NCI-H345 (cell line): ENCODE data around the gene ABCG2.

Experiments used
- DNase-seq: peaks from one replicate; lab custom pipeline; 2025; lab: John Stamatoyannopoulos, UW

The ABCG2 gene

GRCh38 chr4:88158489-88159228 is at the start of gene ABCG2:
Gene ABCG2 (minus strand): TSS chr4:88158639. CDS start chr4:88139995, 18,644 bp downstream.
- peak; percentile 25 for DNase-seq

GRCh38 chr4:88208156-88208555 is 49.7 kb upstream of the ABCG2 start:
- no peak for DNase-seq

- DNase-seq, result no peak
Measured at GRCh38 chr4:88207171-88207570, 48.7 kb upstream of the ABCG2 start.

- DNase-seq, result no peak
Measured at GRCh38 chr4:88204882-88205281, 46.4 kb upstream of the ABCG2 start.

GRCh38 chr4:88202443-88202842 is 44.0 kb upstream of the ABCG2 start:
- no peak for DNase-seq

GRCh38 chr4:88200186-88200585 is 41.7 kb upstream of the ABCG2 start:
- no peak for DNase-seq

- DNase-seq, result no peak
Measured at GRCh38 chr4:88196523-88197185, 38.2 kb upstream of the ABCG2 start.

GRCh38 chr4:88196013-88196365 is 37.5 kb upstream of the ABCG2 start:
- no peak for DNase-seq

- no peak for DNase-seq
Measured at GRCh38 chr4:88195328-88196012, 37.0 kb upstream of the ABCG2 start.

GRCh38 chr4:88191404-88191803 is 33.0 kb upstream of the ABCG2 start:
- no peak for DNase-seq

- no peak for DNase-seq
Measured at GRCh38 chr4:88189881-88190585, 31.6 kb upstream of the ABCG2 start.

- no peak for DNase-seq
Measured at GRCh38 chr4:88189418-88189738, 30.9 kb upstream of the ABCG2 start.

GRCh38 chr4:88188738-88189417 is 30.4 kb upstream of the ABCG2 start:
- no peak for DNase-seq

- no peak for DNase-seq
Measured at GRCh38 chr4:88187766-88188165, 29.3 kb upstream of the ABCG2 start.

GRCh38 chr4:88185906-88186305 is 27.5 kb upstream of the ABCG2 start:
- no peak for DNase-seq

- DNase-seq, result no peak
Measured at GRCh38 chr4:88179261-88179660, 20.8 kb upstream of the ABCG2 start.

- DNase-seq, result no peak
Measured at GRCh38 chr4:88178626-88179231, 20.3 kb upstream of the ABCG2 start.

GRCh38 chr4:88177983-88178625 is 19.7 kb upstream of the ABCG2 start:
- DNase-seq, result no peak

- no peak for DNase-seq
Measured at GRCh38 chr4:88172987-88173386, 14.5 kb upstream of the ABCG2 start.

- DNase-seq, result no peak
Measured at GRCh38 chr4:88171206-88171605, 12.8 kb upstream of the ABCG2 start.

- DNase-seq, result no peak
Measured at GRCh38 chr4:88169298-88169697, 10.9 kb upstream of the ABCG2 start.
